Liver (tissue), 9 donors: Measurements from ENCODE around the gene BICDL1. TPM values are rescaled to one million over a fixed set of nuclear protein-coding genes. Genes with fewer than 3 reads are reported as not detected.

Experiments
- DNase-seq: peaks from one replicate; pipeline ENCODE4 v3.0.0-alpha.2; 2017; ENCODE audit warnings: low spot score
- H3K27ac ChIP-seq, 2 donors: one replicate each; pipeline ENCODE4 v1.7.0; 2013; ENCODE audit warnings: inconsistent platforms in 2 of 2, low read length in 2 of 2, control low read depth in 1 of 2, low read depth in 1 of 2, mild to moderate bottlenecking in 1 of 2
- H3K27me3 ChIP-seq, 4 donors: one replicate each; pipeline versions ENCODE4 v1.6.1 to v1.7.0; 2013; ENCODE audit warnings: low read length in 3 of 4, inconsistent platforms in 1 of 4, mild to moderate bottlenecking in 1 of 4, moderate library complexity in 1 of 4; ENCODE audit not compliant: control insufficient read depth in 4 of 4, insufficient read depth in 4 of 4
- H3K36me3 ChIP-seq, 4 donors: one replicate each; pipeline versions ENCODE4 v1.6.1 to v1.7.0; 2013; ENCODE audit warnings: low read length in 3 of 4, mild to moderate bottlenecking in 3 of 4, low read depth in 1 of 4, moderate library complexity in 1 of 4; ENCODE audit not compliant: control insufficient read depth in 4 of 4, insufficient read depth in 3 of 4
- H3K4me1 ChIP-seq, 4 donors: one replicate each; pipeline versions ENCODE4 v1.6.1 to v1.7.0; 2013; ENCODE audit warnings: low read length in 3 of 4, mild to moderate bottlenecking in 3 of 4, moderate library complexity in 1 of 4; ENCODE audit not compliant: control insufficient read depth in 4 of 4, insufficient read depth in 4 of 4
- H3K4me3 ChIP-seq, 3 donors: one replicate each; pipeline versions ENCODE4 v1.6.1 to v1.7.0; 2013; ENCODE audit warnings: low read length in 3 of 3, control low read depth in 1 of 3, low read depth in 1 of 3, mild to moderate bottlenecking in 1 of 3
- H3K9ac ChIP-seq, 2 donors: one replicate each; pipeline ENCODE4 v1.7.0; 2013; ENCODE audit warnings: low read length in 2 of 2, mild to moderate bottlenecking in 2 of 2, moderate library complexity in 2 of 2, control low read depth in 1 of 2, low read depth in 1 of 2
- H3K9me3 ChIP-seq, 4 donors: one replicate each; pipeline versions ENCODE4 v1.6.1 to v1.7.0; 2013; ENCODE audit warnings: low read length in 3 of 4; ENCODE audit not compliant: control insufficient read depth in 4 of 4
- ATF3 ChIP-seq: IDR thresholded peaks from 2 replicates; pipeline ENCODE4 v1.6.1; 2016; ENCODE audit warnings: antibody characterized with exemption
- CTCF ChIP-seq: fragments of 150-350 bp; IDR thresholded peaks from 2 replicates; pipeline ENCODE4 v1.5.1; 2017; ENCODE audit warnings: improper control_type of control experiment, low read depth, low read length; ENCODE audit not compliant: missing input control
- EGR1 ChIP-seq, 2 donors: IDR thresholded peaks; 2 replicates each; pipeline ENCODE4 v1.6.1; 2016 to 2018; ENCODE audit warnings: antibody characterized with exemption in 2 of 2, low read depth in 2 of 2
- FOXA1 ChIP-seq: IDR thresholded peaks from 2 replicates; pipeline ENCODE4 v1.6.1; 2016; ENCODE audit warnings: antibody characterized with exemption
- FOXA2 ChIP-seq: IDR thresholded peaks from 2 replicates; pipeline ENCODE4 v1.6.1; 2016; ENCODE audit warnings: antibody characterized with exemption
- GABPA ChIP-seq, 2 donors: IDR thresholded peaks in 1 of 2; conservative IDR thresholded peaks in 1 of 2; 2 replicates each; pipeline ENCODE4 v1.6.1; 2016; ENCODE audit warnings: antibody characterized with exemption in 2 of 2, mild to moderate bottlenecking in 1 of 2, moderate library complexity in 1 of 2
- HNF4A ChIP-seq, 2 donors: conservative IDR thresholded peaks; 2 replicates each; pipeline ENCODE4 v1.6.1; 2016; ENCODE audit warnings: antibody characterized with exemption in 2 of 2, mild to moderate bottlenecking in 2 of 2
- NR2F2 ChIP-seq: IDR thresholded peaks from 2 replicates; pipeline ENCODE4 v1.6.1; 2016; ENCODE audit warnings: antibody characterized with exemption
- REST ChIP-seq: IDR thresholded peaks from 2 replicates; pipeline ENCODE4 v1.6.1; 2016; ENCODE audit warnings: antibody characterized with exemption, mild to moderate bottlenecking
- RXRA ChIP-seq, 2 donors: IDR thresholded peaks; 2 replicates each; pipeline ENCODE4 v1.6.1; 2017 to 2018; ENCODE audit warnings: antibody characterized with exemption in 2 of 2, mild to moderate bottlenecking in 1 of 2
- TAF1 ChIP-seq: conservative IDR thresholded peaks from 2 replicates; pipeline ENCODE4 v1.6.1; 2016; ENCODE audit warnings: antibody characterized with exemption, mild to moderate bottlenecking
- YY1 ChIP-seq: IDR thresholded peaks from 2 replicates; pipeline ENCODE4 v1.6.1; 2016; ENCODE audit warnings: antibody characterized with exemption, mild to moderate bottlenecking
- WGBS: extraction: QIAGEN DNeasy Blood & Tissue Kit; methylation state at CpG from one replicate; pipeline ENCODE4 v1.1.7; 2013; 5-methylcytosine and 5-hydroxymethylcytosine counted together
- polyA plus RNA-seq, 2 donors: library from polyadenylated mRNA; stranded (reverse) in 1 of 2; unstranded in 1 of 2; fragments of 200-250 nt in 1 of 2; fragments of >200 nt in 1 of 2; fragmentation: Nextera tagmentation in 1 of 2; extraction: Ambion mirVana in 1 of 2; gene quantifications; one replicate each; pipeline versions ENCODE4 v1.2.1 to v1.2.3, GENCODE V29; 2013 to 2015
- total RNA-seq, 2 donors: library from RNA; depleted of rRNA; stranded (reverse); fragments of >200 nt; gene quantifications; one replicate each; pipeline ENCODE4 v1.2.3, GENCODE V29; 2014
- TF ChIP-seq, protein P1 (sequence below): IDR thresholded peaks from 2 replicates; pipeline ENCODE4 v1.6.1; 2016; ENCODE audit warnings: antibody characterized with exemption
- donor health status: healthy.
- donor health status: healthy.
- donor health status: healthy.
- donor health status: healthy.
- donor health status: healthy.

Gene BICDL1
- total and polyA plus RNA-seq, 4 donors, result 0.65 to 3.8 (median 2.3) TPM

DNA sequence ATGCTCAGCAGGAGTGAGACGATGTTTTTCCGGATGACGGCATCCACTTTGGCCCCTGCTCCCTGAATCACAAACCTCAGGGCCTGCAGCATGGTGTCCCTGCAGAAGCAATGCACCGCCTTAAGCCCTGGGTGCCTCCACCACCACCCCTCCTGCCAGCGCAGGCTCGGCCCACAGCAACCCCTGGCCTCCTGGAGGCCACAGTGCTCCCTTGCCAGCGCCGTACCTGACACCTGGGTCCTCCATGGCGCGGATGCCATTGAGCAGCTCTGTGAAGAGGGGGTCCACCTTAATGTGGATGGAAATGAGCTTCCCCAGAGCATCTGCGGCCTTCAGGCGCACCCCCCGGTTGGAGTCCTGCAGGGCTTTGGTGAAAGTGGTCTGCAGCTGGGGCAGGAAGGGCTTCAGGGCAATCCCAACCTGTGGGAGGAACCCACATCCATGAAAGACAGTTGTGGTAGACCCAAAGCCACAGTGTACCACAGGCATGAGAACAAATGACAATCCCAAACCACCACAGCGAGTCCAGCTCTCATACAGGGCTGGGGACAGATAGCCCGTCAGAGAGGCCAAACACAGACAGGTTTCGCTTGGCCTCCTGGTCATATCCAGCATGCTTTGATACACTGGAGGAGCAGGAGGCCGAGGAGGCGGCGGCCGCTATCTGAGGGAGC lies 145.4 kb downstream of the BICDL1 start:
- peaks cover 43 to 94% (median 81%) of the 10 kb centered on the region in 4 donors for H3K36me3 ChIP-seq
- H3K27me3 ChIP-seq, result no peaks in the 10 kb centered on the region
- no peaks in the 10 kb centered on the region for H3K9me3 ChIP-seq
- no peak overlapping the region for H3K9ac ChIP-seq
- WGBS, result 98% methylated on average over 20 of the region's 20 CpGs
- H3K27ac ChIP-seq, result no peak overlapping the region
- H3K4me1 ChIP-seq, result no peaks in the 10 kb centered on the region
- TF ChIP-seq HNF4A (conservative IDR thresholded peaks at IDR 0.05) (no peak), FOXA1 (no peak), CTCF (no peak), FOXA2 (no peak), YY1 (no peak), NR2F2 (no peak), RXRA (IDR thresholded peaks at IDR 0.05) (no peak), REST (no peak), EGR1 (IDR thresholded peaks at IDR 0.05; ENCODE audit: low read depth in 2 of 2) (no peak), TAF1 (no peak), GABPA (IDR thresholded peaks at IDR 0.05 in 1 of 2, conservative IDR thresholded peaks at IDR 0.05 in 1 of 2) (no peak)
- TF ChIP-seq, protein P1, sequence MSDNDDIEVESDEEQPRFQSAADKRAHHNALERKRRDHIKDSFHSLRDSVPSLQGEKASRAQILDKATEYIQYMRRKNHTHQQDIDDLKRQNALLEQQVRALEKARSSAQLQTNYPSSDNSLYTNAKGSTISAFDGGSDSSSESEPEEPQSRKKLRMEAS, result no peak
- DNase-seq, result no peak
- H3K4me3 ChIP-seq, result no peak overlapping the region

DNA sequence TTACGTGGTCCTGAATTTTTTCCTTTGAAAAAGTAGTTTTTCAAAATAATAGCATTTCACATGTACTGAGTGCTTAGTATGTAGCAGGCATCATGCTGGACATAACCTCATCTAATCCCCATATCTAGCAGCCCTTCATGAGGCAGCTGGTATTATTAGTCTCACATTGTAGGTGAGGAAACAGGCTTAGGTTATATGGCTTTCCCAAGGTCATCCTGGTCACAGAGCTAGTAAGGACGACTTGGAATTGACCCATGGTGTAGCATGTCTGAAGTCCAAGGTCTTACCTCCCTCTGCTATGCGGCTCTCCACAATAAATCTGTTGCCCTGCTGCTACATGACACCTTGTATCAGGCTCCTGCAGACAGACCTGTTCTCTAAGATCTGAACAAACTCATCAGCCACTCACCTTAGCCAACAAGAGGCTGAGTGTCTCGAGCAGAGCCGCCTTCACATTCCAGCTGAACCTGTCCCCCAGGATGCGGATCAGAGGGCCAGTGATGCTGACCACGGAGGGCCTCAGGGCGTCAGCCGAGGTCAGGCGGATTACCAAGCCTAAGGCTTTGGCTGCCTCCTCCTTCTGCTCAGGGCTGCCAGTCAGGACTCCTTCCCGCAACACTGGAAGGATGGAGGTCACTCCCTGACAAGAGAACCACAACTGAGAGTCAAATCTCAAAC lies 147.2 kb downstream of the BICDL1 start:
- TF ChIP-seq HNF4A (conservative IDR thresholded peaks at IDR 0.05), result no peak
- no peak for TF ChIP-seq ATF3
- TF ChIP-seq FOXA1, result no peak
- H3K27ac ChIP-seq, result no peak overlapping the region
- DNase-seq, result no peak
- H3K36me3 ChIP-seq, result peaks cover 37 to 94% (median 81%) of the 10 kb centered on the region in 4 donors
- H3K4me3 ChIP-seq, result no peak overlapping the region
- 89% methylated on average over 11 of the region's 11 CpGs for WGBS
- no peak overlapping the region for H3K9ac ChIP-seq
- H3K27me3 ChIP-seq, result no peaks in the 10 kb centered on the region
- H3K9me3 ChIP-seq, result no peaks in the 10 kb centered on the region
- H3K4me1 ChIP-seq, result no peaks in the 10 kb centered on the region
